ENCODE data around the gene GSK3A. TPM values are rescaled to one million over a fixed set of nuclear protein-coding genes. Genes with fewer than 3 reads are reported as not detected.
A peak's percentile ranks its signal among the peaks of the same experiment; 100 is the strongest.

Gene GSK3A
- total and polyA plus RNA-seq, 9 of the 15 experiments (the other 6 are each of a cell fraction or from before 2014, with no cell fraction given): 0.62 to 90.7 (median 33.3) TPM

DNA sequence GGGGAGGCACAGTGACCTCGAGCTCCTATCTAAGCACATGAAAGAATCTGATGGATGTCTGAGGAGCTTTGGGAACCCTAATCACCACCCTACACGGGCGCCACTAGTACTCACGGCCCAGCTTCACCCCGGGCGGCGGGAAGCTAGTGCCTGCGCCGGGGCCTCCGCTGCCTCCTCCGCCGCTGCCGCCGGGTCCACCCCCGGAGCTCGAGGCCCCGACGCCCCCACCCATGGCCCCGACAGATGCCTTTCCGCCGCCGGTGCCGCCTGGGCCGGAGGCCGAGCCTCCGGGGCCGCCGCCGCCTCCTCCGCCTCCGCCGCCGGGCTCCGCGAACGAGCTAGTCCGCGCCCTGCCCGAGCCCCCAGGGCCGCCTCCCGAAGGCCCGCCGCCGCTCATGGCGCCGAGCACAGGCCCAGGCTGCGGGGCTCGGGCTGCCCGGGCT lies 312 bp downstream of the GSK3A start (continued):
- TF ChIP-seq, protein P1, sequence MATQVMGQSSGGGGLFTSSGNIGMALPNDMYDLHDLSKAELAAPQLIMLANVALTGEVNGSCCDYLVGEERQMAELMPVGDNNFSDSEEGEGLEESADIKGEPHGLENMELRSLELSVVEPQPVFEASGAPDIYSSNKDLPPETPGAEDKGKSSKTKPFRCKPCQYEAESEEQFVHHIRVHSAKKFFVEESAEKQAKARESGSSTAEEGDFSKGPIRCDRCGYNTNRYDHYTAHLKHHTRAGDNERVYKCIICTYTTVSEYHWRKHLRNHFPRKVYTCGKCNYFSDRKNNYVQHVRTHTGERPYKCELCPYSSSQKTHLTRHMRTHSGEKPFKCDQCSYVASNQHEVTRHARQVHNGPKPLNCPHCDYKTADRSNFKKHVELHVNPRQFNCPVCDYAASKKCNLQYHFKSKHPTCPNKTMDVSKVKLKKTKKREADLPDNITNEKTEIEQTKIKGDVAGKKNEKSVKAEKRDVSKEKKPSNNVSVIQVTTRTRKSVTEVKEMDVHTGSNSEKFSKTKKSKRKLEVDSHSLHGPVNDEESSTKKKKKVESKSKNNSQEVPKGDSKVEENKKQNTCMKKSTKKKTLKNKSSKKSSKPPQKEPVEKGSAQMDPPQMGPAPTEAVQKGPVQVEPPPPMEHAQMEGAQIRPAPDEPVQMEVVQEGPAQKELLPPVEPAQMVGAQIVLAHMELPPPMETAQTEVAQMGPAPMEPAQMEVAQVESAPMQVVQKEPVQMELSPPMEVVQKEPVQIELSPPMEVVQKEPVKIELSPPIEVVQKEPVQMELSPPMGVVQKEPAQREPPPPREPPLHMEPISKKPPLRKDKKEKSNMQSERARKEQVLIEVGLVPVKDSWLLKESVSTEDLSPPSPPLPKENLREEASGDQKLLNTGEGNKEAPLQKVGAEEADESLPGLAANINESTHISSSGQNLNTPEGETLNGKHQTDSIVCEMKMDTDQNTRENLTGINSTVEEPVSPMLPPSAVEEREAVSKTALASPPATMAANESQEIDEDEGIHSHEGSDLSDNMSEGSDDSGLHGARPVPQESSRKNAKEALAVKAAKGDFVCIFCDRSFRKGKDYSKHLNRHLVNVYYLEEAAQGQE (IDR thresholded peaks at IDR 0.05; ENCODE audit: borderline replicate concordance): no peak
- TF ChIP-seq, protein P1 (CRISPR knock-in tag; IDR thresholded peaks at IDR 0.05; ENCODE audit: low read depth): 0 out of 2 replicates have a peak, but pooled peaks have one; percentile 12
- TF ChIP-seq, protein P2, sequence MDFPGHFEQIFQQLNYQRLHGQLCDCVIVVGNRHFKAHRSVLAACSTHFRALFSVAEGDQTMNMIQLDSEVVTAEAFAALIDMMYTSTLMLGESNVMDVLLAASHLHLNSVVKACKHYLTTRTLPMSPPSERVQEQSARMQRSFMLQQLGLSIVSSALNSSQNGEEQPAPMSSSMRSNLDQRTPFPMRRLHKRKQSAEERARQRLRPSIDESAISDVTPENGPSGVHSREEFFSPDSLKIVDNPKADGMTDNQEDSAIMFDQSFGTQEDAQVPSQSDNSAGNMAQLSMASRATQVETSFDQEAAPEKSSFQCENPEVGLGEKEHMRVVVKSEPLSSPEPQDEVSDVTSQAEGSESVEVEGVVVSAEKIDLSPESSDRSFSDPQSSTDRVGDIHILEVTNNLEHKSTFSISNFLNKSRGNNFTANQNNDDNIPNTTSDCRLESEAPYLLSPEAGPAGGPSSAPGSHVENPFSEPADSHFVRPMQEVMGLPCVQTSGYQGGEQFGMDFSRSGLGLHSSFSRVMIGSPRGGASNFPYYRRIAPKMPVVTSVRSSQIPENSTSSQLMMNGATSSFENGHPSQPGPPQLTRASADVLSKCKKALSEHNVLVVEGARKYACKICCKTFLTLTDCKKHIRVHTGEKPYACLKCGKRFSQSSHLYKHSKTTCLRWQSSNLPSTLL (IDR thresholded peaks at IDR 0.05): no peak
- peak; percentile 72; the same call in 1 of the 2 replicates for TF ChIP-seq SIN3B (IDR thresholded peaks at IDR 0.05; ENCODE audit: low read depth)
- TF ChIP-seq ERF (CRISPR knock-in tag; IDR thresholded peaks at IDR 0.05): 0 out of 2 replicates have a peak, but pooled peaks have one; percentile 46
